HG02885 (cell line): Measurements from ENCODE around the gene NFYC.

Experiments
- ATAC-seq: cut with Tn5 transposase; IDR thresholded peaks from one replicate; pipeline ENCODE4 v1.9.1; 2021; ENCODE audit warnings: mild to moderate bottlenecking; ENCODE audit not compliant: unreplicated experiment, poor library complexity

The NFYC gene

GRCh38 chr1:40792036-40792435 is 100.5 kb downstream of the NFYC start:
- ATAC-seq, result no peak

DNA sequence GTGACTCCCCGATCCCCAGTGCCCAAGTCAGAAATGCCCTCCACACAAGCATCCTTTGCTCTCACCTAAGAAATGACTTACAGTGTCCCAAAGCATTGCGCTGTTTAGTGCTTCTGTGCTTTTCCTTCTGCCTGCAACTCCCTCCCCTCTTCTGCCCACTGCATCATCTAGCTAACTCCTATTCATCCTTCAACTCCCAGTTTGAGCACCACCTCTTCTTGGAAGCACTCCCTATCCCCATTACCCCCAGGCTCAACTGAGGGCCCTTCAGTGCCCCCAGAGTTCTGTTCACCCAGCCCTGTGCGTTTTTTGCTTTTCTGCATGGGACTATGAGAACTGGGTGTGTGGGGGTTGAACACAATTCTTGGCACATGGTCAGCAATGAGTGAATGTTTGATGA is 102.1 kb downstream of the NFYC start:
- ATAC-seq, result no peak

DNA sequence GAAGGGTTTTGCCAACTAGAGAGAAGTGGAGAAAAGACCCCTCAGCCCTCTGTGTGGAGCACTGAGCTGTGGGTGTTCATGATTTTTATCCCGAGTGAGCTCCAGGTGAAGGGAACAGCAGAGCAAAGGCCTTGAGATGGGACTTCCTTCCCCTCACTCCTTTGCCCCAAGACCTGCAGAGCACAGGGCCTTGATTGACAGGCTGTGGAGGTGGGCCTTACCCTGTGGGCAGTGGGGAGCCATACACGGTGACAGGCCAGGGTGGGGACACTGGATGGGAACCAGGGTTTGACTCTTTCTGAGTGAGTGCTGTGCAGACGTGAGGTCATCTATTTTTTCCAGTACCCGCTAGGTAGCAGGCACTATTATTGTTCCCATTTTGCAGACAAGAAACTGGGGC is 102.5 kb downstream of the NFYC start:
- ATAC-seq, result no peak

DNA sequence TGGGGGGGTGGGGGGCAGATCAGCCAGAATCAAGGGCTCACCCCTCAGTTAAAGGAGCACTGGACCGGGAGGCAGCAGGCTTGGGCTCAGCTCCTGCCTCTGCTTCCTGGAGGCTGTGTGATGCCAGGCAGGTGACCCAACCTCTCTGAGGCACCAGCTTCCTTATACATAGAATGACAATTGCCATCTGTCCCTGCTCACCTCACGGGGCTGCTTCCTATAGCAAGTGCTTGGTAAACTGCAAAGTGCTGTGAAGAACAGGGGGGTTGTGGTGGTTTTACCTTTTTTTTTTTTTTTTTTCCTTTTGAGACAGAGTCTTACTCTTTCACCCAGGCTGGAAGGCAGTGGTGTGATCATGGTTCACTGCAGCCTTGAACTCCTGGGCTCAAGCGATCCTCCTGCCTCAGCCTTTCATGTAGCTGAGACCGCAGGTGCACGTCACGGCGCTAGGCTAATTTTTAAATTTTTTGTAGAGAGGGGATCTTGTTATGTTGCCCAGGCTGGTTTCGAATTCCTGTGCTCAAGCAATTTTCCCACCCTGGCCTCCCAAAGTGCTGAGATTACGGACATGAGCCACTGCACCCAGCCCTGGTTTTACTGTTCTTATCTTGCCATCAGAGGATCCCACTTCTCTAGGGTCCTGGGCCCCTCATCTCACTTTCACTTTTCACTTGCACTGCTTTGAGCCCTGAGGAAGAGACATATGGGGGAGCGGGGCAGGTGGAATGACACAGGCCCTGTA is 103.6 kb downstream of the NFYC start:
- ATAC-seq, result no peak

GRCh38 chr1:40795811-40796586 is 104.5 kb downstream of the NFYC start:
- no peak for ATAC-seq

DNA sequence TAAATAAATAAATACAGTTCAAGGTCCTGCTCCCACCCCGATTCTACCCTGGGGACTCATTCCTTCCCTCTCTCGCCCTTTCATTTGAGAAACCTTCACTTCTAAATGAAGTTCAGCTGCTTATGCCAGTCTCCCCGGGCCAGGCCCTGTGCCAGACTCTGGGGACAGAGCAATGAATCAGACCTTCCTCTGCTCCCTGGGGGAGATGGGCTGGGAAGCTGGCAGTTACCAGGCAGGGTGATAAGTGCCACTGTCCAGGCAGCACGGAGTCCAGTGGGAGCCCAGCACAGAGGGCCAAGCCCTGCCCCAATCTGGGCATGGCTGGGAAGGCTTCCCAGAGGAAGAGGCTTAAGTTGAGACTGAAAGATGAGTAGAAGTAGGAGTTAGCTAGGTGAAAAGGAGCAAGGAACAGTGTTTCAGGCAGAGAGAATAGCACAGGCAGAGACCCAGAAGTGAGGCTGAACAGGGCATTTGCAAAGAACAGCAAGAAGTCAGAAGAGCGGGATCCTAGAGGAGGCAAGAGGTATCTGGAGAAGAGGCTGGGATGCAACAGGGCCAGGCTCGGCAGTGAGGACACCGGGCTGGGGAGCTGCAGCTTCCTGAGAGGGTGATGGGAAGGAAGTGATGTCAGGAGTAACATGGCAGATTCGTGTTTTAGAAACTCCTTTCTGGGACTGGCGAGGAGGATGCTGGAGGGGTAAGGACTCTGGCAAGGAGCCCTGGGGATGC is 105.6 kb downstream of the NFYC start:
- ATAC-seq, result no peak

DNA sequence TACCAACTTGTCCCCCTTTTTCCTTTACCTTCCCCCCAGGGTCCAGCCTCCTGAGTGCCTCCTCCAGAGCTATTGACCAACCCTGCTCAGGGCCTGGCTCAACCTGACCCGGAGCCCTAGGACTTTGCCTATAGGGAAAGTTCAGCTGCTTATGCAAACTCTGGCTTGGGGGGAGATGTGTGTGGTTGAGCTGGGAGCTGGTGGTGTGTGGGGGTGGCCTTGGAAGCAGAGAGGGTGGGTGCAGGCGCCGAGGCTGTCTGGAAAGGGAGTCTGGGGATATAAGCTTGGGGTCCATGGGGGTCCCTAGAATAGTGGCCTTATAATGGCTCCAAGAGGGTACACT is 106.1 kb downstream of the NFYC start:
- ATAC-seq, result no peak

- ATAC-seq, result no peak
These were observed 107.1 kb downstream of the NFYC start for GRCh38 chr1:40798366-40799281.

DNA sequence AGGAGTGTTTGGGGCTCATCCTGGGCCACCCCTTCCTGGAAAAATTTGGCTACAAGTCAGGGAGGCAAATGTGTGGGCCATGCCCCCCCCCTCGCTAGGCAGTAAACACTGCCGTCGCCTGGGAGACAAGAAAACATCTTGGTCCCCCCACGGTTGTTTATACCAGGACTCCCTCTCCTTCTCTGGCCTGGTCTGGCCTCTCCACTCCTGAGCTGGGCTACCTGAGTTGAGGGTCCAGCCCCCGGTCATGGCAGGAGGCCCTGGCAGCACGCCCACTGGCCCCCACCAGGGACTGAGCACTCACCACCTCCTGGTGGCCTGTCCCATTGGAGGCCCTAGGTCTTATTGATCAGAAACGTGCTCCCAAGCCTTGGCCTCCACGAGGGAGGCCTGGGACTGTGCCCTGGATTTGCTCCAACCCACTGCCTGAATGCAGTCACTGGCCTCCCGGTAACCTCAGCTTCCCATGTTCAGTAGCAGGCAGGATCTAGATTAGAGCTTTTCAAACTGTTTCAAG is 107.9 kb downstream of the NFYC start:
- no peak for ATAC-seq

GRCh38 chr1:40801742-40802077 is 110.2 kb downstream of the NFYC start:
- no peak for ATAC-seq

DNA sequence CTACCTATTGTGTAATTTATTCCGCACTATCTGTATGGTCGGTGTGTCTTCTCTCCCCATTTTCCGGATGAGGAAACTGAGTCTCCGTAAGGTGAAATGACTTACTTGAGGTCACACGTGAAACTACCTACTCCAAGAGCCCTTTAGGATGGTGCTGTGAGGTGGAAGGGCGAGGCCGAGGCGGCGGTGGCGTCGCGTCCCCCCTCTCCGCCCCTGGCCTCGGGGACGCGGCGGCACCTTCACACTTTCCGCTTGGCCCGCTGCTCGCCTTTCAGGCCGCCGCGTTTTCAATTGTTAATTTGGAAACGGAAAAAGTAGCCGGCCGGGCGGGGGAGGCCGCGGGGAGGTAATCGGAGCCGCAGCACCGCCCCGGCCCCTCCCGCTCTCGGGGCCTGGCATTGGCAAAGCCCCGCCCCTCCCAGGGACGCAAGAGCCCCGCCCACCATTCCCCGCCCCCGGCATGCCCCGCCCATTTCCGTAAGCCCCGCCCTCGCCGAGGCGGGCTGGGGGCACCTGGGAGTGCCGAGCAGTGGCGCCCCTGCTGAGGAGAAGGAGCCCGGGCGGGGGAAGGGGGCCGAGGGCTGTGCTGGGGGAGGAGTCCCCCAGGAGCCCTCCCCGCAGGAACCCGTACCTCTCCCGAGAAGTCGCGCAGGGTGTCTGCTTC is 110.7 kb downstream of the NFYC start:
- peak; percentile 86 for ATAC-seq

DNA sequence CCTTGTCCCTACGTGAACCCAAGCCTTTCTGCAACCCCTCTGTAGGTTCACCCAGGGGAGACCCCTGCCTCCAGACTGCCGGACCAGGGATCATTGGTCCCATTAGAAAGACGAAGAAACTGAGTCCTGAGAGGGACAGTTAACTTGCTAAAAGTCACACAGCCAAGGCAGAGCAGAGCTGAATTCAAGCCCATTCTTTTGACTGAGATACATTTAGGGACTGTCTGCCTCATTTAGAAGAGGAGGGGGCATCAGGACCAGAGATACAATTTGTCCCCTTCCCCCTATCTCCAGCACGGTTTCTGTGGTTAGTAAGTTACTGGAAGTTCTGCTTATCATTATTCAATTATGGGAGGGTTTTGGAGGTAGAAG is 111.2 kb downstream of the NFYC start:
- ATAC-seq, result no peak

- no peak for ATAC-seq
These were observed 111.9 kb downstream of the NFYC start for GRCh38 chr1:40803447-40803846.

DNA sequence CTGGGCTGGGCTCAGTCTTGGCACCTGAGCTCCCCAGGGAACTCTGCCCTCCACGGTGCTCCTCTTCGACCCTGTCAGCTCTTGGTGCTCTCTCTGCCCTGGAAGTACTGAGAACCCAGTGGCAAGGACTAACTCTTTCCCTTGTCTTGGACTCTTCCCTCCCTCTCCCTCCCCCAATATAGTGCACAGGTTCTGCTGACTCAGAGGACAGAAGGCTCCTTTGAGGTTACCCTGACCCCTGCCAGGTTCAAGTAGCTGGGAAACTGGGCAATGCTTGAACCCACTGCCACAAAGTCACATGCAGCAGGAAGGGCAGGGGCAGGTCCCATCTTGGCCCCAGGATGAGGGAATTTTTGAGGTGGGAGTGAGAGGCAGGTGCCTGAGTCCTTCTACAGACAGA is 112.4 kb downstream of the NFYC start:
- ATAC-seq, result no peak

GRCh38 chr1:40806240-40806639 is 114.7 kb downstream of the NFYC start:
- ATAC-seq, result no peak

DNA sequence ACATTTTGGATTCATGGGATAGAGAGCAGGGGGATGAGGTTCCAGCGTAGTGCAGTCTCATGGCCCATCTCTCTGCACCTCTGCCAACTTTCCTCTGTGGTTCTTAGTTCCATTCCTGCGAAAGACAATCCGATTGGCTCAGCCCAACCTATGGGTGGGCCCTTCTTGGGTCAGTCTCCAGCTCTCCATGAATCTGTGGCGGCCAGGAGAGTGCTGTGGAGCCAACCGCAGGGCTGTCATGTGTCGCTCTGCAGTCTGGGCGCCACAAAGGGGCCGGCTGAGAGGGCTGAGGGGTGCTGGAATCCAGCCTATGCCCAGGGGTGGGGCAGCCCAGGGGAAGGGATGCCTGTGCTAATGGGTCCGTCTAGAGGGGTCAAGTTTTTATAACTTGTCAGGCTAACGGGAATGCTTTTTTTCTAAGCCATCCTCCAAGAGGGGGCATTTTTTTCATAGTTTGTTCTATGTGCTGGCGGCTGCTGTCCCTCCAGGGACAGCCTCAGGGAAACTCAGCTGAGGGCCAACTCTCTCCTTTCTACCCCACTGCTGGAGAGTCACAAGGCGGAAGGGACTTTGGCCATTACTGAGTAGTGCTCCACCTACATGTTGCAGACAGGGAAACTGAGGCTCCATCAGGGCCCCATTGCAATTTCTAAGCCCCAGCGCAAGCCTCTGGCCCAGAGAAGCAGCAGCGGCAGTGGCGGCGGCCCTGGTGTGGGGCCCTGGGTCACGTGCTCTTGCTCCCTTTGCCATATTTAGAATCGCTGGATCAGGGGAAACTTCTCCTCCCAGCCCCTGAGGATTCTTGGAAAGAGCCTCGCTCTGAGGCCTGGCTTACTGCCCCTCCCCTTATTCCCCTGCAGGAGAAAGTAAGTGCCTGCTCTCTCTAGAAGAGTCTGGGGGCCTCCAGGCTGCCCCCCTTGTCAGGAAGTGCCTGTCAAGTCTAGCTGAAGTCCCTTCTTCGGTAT is 115.5 kb downstream of the NFYC start:
- ATAC-seq, result no peak

DNA sequence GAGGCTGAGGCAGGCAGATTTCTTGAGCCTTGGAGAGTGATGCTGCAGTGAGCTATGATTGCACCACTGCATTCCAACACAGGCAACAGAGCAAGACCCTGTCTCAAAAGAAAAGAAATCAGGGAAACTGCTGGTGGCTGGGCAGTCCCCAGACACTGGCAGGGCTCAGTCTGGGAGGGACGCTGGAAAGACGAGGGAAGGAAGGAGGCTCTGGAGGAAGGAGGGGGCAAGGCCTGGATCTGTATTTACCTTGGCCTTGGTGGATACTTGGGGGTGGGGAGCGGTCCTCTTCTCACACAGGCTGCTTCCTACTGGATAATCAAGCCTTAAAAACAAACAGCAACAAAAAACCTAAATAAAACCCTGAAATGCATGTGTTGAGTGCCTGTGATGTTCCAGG is 116.5 kb downstream of the NFYC start:
- ATAC-seq, result no peak

GRCh38 chr1:40808444-40808843 is 116.9 kb downstream of the NFYC start:
- no peak for ATAC-seq

DNA sequence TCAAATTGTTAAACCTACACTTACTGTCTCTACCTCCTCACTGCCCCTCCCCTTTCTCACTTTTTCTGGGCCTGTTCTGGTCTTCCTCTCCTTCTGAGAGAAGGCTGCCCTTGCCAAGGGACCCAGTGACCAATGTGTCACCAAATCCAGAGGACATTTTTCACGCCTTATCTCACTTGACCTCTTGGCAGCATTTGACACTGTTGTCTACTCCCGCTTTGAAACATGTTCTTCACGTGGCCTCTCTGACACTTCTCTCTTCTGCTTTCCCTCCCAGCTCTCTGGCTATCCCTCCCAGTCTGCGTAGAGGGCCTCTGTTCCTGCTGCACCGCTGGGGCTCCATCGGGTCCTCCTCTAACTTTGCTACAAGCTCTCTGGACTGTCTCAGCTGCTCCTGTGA is 117.4 kb downstream of the NFYC start:
- no peak for ATAC-seq
